C4-2B (cell line): ENCODE data around the gene TMEM30A.
A peak's percentile ranks its signal among the peaks of the same experiment; 100 is the strongest.

ENCODE experiments used
- H3K27ac ChIP-seq: fragments of 450-650 bp; 2 replicates; pipeline ENCODE4 v1.5.1; 2017
- CTCF ChIP-seq: fragments of 450-650 bp; conservative IDR thresholded peaks from 2 replicates; pipeline ENCODE4 v1.5.1; 2017; ENCODE audit warnings: mild to moderate bottlenecking
- ZFX ChIP-seq: fragments of 450-650 bp; IDR thresholded peaks from 2 replicates; pipeline ENCODE4 v1.6.1; 2017

The TMEM30A gene

GRCh38 chr6:75301537-75301936, 16.9 kb upstream of the TMEM30A start:
- TF ChIP-seq ZFX (no peak), CTCF (no peak)
- no peak overlapping the region for H3K27ac ChIP-seq

- TF ChIP-seq CTCF (no peak), ZFX (no peak)
- no peak overlapping the region for H3K27ac ChIP-seq
Measured at GRCh38 chr6:75301088-75301487, 16.5 kb upstream of the TMEM30A start.

- TF ChIP-seq CTCF (no peak), ZFX (no peak)
- no peak overlapping the region for H3K27ac ChIP-seq
Measured at GRCh38 chr6:75300531-75300855, 15.9 kb upstream of the TMEM30A start.

GRCh38 chr6:75299801-75300530, 15.4 kb upstream of the TMEM30A start:
- no peak overlapping the region for H3K27ac ChIP-seq
- no peak for TF ChIP-seq CTCF

- TF ChIP-seq CTCF (peak; percentile 80), ZFX (no peak)
- no peak overlapping the region for H3K27ac ChIP-seq
Measured at GRCh38 chr6:75296811-75297779, 12.5 kb upstream of the TMEM30A start.

GRCh38 chr6:75292555-75292954, 8.0 kb upstream of the TMEM30A start:
- TF ChIP-seq ZFX (no peak), CTCF (no peak)
- H3K27ac ChIP-seq: no peak overlapping the region

GRCh38 chr6:75291744-75292143, 7.2 kb upstream of the TMEM30A start:
- H3K27ac ChIP-seq: no peak overlapping the region
- TF ChIP-seq CTCF (no peak), ZFX (no peak)
